Spleen (tissue), 3 donors: ENCODE results near the gene LYZL2.

Experiments
- POLR2A ChIP-seq, 3 donors: fragments of 450-650 bp; IDR thresholded peaks; one replicate each; pipeline ENCODE4 v1.5.1; 2017; ENCODE audit warnings: antibody characterized with exemption in 3 of 3, mild to moderate bottlenecking in 1 of 3
- POLR2AphosphoS5 ChIP-seq, 3 donors: sonication (generic); formaldehyde crosslinking; IDR thresholded peaks; one replicate each; pipeline ENCODE4 v1.5.1; 2017; ENCODE audit warnings: antibody characterized with exemption in 3 of 3

GRCh38 chr10:30580676-30581075 lies 48.9 kb downstream of the LYZL2 start:
- TF ChIP-seq POLR2A (IDR thresholded peaks at IDR 0.05) (no peak), POLR2AphosphoS5 (IDR thresholded peaks at IDR 0.05) (no peak)
